GM10847 (cell line): Measurements from ENCODE around the gene TAF10.

Source experiments
- POLR2A ChIP-seq: IDR thresholded peaks from 2 replicates; pipeline ENCODE4 v1.6.1; 2011; ENCODE audit not compliant: insufficient read length; ENCODE audit errors: extremely low read depth

TAF10 gene

DNA sequence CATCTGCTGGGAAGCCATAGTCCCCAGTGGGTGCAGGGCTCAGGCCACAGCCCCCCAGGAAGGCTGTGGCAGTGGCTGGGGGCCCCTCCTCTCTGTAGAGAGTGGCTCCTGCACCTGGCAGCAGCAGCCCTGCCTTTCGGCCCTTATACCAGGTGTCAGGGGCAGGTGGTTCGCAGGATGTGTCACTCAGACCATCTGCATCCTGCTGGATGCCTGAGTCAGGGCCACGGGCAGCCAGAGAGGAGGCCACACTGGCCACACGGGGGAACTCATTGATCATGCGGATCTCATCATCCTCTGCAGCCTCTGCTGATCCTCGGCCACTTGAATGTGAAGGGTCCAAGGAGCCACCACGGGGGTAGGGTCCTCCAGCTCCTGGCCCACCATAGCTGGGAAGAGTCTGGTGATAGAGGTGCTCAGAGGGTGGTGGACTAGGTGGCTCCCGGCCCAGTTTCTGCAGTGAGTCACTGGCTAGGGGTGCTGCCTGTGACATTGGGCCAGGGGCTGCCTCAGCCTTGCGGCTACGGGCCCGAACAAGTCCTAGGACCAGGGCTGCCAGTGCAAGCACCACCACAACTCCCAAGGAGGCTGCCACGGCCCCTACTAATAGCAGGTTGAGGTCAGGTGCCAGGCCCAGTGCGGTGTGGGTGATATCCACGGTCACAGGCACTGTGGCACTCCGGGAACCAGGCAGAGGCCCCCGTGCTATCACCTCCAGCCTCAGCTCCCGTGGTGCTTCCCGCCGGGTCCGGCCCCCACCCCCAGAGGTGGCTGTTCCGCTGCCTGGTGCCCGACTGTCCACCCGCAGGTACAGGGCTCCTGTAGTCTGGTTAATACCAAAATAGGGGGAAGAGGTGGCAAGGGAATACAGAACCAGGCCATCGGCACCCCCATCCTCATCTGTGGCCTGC is 10.5 kb upstream of the TAF10 start:
- TF ChIP-seq POLR2A = no peak

DNA sequence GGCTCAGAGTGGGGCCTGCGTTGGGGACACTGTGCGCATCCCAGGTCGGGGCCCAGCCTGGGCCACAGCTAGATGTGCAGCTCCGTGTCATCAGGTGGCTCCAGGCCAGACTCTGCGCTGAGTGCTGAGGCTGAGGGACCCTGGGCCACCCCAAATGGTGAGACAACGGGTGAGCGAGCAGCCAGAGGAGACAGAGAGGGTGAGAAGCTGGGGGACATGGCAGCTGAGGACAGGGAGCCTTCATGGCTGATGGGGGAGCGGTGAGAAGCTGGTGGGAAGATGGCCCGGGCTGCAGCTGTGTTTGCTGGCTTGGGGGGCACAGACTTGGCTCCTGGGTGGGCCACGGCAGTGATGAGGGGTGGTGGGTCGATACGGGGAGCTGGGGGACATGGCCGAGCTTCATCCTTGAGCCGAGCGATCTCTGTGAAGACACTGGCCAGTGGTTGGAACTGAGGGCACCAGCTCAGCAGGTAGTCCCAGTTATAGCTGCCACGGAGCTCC is 9.7 kb upstream of the TAF10 start:
- no peak for TF ChIP-seq POLR2A

DNA sequence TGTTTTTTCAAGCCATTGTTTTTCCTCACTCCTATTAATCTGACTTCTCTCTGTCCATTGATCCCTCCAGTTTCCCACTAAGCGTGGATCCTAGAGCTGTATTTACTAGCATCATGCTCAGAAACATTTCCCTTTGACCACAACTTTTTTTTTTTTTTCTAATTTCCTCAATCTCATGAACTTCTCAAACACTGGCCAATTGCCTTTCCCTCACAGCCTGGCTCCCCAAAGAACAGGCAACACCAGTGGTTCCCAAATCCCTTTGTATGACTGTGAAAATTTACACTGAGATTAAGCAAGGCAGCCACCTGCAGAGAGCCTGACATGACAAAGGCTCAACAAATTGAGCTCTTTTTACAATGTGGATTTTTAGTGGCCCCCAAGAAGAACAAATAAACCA is 8.6 kb upstream of the TAF10 start:
- TF ChIP-seq POLR2A = no peak

DNA sequence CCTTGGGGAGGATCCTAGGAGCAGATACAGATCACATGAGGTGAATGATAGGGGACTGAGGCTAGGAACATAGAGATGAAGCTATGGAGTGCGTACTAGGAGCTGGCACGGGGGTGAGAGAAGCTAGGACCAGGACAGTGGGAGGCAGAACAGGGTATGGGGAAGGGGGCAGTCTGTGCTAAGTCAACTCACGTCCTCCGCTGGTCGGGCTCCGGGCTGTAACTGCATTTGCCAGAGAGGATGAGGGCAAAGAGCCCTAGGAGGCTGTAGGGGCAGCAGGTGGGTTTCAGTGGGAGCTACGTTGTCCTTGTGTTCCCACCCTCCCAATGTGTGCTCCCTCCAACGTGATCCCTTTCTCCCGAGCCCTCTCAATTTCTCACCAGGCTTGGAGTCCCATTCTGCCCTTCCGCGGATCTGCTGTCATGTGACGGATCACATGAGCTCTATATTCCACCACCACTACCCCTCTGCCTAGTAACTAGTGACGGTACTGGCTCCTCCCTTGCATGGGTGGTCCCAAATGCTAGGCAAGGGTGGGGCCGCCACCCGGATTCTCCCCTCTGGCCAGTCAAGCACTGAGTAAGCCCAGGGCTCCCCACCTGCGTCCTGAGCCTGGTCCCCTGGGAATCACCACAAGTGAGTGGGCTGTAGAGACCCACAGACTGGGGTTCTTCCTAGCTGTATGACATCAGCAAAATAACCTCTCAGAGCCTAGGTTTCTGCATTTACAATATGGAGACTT is 7.2 kb upstream of the TAF10 start, which contains the start of gene TPP1:
TSS of gene TPP1 (minus strand) at position 419 of the 742 bp plus-strand sequence. CDS start at position 397, 22 bp downstream.
- peak; percentile 48 for TF ChIP-seq POLR2A

DNA sequence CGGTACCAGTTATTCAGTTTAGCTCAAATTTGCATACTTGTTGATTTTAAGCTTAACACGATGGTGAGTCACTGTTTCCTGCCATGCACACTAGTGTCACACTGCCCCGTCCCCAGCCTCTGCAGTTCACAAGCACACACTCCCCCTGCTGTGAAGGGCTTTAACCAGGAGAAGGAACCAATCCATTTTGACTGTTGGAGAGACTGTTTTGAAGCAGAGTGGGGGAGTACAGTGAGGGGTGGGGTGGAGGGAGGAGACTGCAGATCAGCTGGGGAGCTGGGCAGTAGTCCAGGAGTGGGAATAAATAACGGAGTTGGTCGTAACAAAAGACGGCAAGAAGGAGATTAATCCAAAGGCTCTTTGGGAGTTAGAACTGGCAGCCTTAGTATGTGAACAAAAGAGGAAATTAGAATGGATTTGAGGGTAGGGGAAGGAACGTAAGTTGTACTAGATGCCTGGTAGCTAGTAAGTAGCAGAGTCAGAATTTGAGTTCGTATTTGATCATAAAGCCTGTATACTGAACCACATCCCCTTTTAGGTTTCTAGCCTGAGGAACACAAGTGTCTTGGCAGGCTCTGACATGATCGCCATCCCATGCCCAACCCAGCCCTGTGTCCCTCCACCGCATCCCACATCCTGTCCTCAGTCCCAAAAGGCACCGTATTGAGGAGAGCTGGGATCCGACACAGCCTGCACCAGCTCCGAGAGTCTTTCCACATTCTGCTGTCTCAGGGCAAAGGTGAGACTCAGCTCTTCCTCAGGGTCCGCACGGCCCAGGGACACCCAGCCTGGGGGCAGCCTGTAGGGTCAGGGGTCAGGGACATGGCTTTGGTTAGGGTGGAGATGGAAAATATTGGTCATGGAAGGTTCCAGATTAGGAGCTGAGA is 6.3 kb upstream of the TAF10 start:
- TF ChIP-seq POLR2A = no peak

DNA sequence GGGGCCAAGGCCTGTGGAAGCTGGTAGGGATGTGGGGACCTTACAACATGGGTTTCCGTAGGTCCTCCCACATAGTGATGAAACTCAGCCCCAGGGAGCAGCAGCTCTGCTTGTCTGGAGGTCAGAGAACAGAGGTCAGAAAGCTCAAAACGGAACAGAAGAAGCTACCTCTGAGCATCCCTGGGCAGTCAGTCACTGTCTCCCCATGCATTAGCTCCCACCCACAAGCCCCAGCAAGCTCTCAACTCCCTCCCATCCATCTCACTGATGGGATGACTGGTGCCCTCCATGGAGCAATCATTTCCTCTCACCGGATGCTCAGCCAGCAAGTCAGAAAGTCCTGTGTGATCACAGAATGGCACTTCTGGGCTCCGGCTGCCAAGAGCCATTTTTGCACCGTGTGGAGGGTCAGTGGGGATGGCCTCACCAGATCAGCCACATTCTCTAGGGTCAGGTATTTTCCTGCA is 5.3 kb upstream of the TAF10 start:
- TF ChIP-seq POLR2A = no peak

- no peak for TF ChIP-seq POLR2A
Measured at GRCh38 chr11:6616596-6617250, 4.7 kb upstream of the TAF10 start.

DNA sequence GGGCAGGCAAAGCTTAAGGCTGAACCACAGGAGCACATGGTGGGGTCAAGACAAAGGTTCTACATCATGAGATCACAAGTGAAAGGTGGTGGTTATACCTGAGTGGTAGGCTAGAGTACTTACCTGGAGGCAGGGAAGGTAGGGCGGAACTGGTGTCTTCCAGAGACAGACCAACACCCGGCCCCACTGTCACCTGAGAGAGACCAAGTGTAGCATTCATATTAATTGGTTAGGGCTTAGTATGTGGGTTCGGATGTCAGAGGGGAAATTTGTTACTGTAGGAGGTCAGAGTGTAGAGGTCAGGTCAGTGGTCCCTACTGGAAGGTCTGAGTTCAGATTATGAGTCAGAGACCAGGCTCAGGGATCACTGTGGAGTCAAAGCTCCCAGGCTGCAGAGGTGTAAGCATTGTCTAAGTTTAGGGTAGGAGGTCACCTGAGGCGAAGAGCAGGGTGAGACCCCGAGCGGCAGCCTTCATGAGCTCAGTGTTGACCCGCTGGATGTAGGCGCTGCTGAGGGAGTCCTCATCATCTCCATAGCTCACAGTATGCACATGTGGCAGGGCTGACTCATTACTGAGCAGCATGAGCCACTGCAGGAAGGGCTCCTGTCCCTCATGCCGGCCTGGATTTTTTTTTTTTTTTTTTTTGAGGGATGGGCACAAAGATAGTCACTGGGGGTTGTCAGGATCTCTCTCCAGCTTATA is 4.0 kb upstream of the TAF10 start:
- no peak for TF ChIP-seq POLR2A

- TF ChIP-seq POLR2A = no peak
Measured at GRCh38 chr11:6615046-6615445, 3.0 kb upstream of the TAF10 start.

- no peak for TF ChIP-seq POLR2A
Measured at GRCh38 chr11:6614446-6614845, 2.4 kb upstream of the TAF10 start.

DNA sequence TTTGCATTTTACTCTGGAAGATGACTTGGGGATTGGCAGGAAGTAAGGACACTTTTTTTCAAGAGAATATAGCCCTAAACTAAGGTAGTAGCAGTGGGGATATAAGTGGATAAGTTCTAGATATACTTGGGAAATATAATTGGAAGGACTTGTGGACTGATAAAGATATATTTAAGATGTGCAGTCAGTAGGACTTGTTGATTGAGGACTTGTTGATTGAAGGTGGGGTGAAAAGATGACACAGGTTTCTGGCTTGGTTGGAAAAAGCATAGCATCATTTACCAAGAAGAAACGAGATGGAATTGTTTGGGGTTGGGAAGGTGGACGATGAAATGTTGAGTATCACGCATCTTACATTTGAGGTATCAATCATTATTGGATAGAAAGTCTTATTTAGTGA is 1.5 kb upstream of the TAF10 start:
- no peak for TF ChIP-seq POLR2A

- no peak for TF ChIP-seq POLR2A
Measured at GRCh38 chr11:6611963-6612212, 128 bp downstream of the TAF10 start.

DNA sequence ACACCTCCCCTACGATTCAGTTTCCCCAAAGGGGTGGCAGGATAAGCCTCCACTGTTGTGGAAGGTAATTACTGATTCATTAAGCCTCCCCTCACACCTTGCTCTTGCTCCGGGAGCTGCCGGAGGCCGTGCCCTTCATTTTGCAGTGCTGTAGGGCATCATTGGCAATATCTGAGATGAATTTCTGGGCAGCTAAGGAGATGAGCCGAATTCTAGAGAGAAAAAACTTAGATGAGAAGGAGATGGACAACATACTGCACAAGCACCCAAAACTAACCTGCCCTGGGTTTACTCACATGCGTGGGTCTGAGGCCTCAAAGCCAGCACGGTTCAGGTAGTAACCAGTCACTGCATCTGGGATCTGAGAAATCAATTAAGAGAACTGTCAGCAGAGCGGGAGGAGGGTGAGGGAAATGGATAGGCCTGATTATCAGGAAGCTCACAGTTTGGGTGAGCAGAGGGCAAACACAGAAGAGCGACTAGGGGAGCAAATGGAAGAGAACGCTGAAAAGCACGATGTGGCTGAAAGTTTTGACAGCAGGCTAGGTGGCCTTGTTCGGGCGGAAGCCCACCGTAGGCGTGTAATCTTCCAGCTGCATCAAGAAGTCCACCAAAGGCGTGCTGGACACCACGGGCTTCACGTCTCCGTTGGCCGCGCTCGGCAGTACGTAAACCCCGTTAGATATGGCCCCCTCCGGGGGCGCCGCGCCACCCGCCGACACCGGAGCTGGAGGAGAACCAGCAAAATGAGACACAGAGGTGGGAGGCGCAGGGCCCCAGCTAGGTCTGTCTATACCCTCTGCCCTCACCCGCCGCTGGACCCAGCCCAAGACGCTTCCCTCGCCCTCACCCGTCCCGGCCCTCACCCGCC is 689 bp downstream of the TAF10 start:
- TF ChIP-seq POLR2A = no peak
